Naive B cell (primary cell): Measurements from ENCODE around the gene ZSCAN2. TPM values are rescaled to one million over a fixed set of nuclear protein-coding genes. Genes with fewer than 3 reads are reported as not detected.
A peak's percentile ranks its signal among the peaks of the same experiment; 100 is the strongest.

Source experiments
- ATAC-seq, 2 donors: fragments of 150-1000 bp; cut with Tn5 transposase; 2 replicates each; pipeline ENCODE4 v1.10.0; 2021; ENCODE audit warnings: low read depth in 2 of 2, mild to moderate bottlenecking in 2 of 2, moderate library complexity in 2 of 2
- DNase-seq: peaks from one replicate; pipeline ENCODE4 v3.0.0; 2022
- H3K27ac Mint-ChIP-seq, 6 donors: one replicate each; pipeline ENCODE4 v1.8.0; 2020 to 2022; ENCODE audit warnings: mild to moderate bottlenecking in 6 of 6, mixed read lengths in 6 of 6, moderate library complexity in 5 of 6, inconsistent platforms in 2 of 6
- H3K27me3 Mint-ChIP-seq, 3 donors: one replicate each; pipeline ENCODE4 v1.8.0; 2021 to 2022; ENCODE audit warnings: mixed read lengths in 3 of 3, mild to moderate bottlenecking in 1 of 3
- H3K36me3 Mint-ChIP-seq, 2 donors: one replicate each; pipeline ENCODE4 v1.8.0; 2020 to 2022; ENCODE audit warnings: mixed read lengths in 2 of 2, inconsistent platforms in 1 of 2, mild to moderate bottlenecking in 1 of 2
- H3K4me1 Mint-ChIP-seq, 3 donors: one replicate each; pipeline ENCODE4 v1.8.0; 2020 to 2022; ENCODE audit warnings: mixed read lengths in 3 of 3, inconsistent platforms in 1 of 3, mild to moderate bottlenecking in 1 of 3, moderate library complexity in 1 of 3
- H3K4me3 Mint-ChIP-seq, 8 donors: one replicate each; pipeline ENCODE4 v1.8.0; 2020 to 2022; ENCODE audit warnings: mild to moderate bottlenecking in 8 of 8, mixed read lengths in 8 of 8, moderate library complexity in 8 of 8, inconsistent platforms in 2 of 8
- H3K9me3 Mint-ChIP-seq, 7 donors: one replicate each; pipeline ENCODE4 v1.8.0; 2020 to 2022; ENCODE audit warnings: mixed read lengths in 7 of 7, mild to moderate bottlenecking in 5 of 7, inconsistent platforms in 2 of 7, moderate library complexity in 1 of 7
- polyA plus RNA-seq, 6 donors: library from polyadenylated mRNA; unstranded; fragments of 300-500 nt; fragmentation: Illumina TruSeq; gene quantifications; one replicate each; pipeline ENCODE4 v1.2.3, GENCODE V29; 2021; ENCODE audit warnings: low read depth in 6 of 6

ZSCAN2 gene
- polyA plus RNA-seq, 6 donors from 2014 or later, result 7.6 to 14.8 (median 9.0) TPM

GRCh38 chr15:84604826-84605553 lies 4.2 kb downstream of the ZSCAN2 start:
- H3K27me3 Mint-ChIP-seq, result no peaks in the 10 kb centered on the region
- H3K36me3 Mint-ChIP-seq, result peaks cover 15 to 20% of the 10 kb centered on the region in 2 donors
- DNase-seq, result no peak
- no peak for ATAC-seq
- H3K4me1 Mint-ChIP-seq, result peaks cover 41 to 57% (median 49%) of the 10 kb centered on the region in 3 donors
- peak overlapping the region in 5 of 8 donors; percentile 7 to 70 (median 36) for H3K4me3 Mint-ChIP-seq
- peaks cover 0 to 2% (median 0%) of the 10 kb centered on the region in 7 donors for H3K9me3 Mint-ChIP-seq
- H3K27ac Mint-ChIP-seq, result peak overlapping the region in 5 of 6 donors; percentile 20 to 93 (median 69)

GRCh38 chr15:84605554-84605882 lies 4.7 kb downstream of the ZSCAN2 start:
- H3K4me3 Mint-ChIP-seq, result peak overlapping the region in 4 of 8 donors; percentile 30 to 70 (median 32)
- H3K9me3 Mint-ChIP-seq, result peaks cover 0 to 2% (median 0%) of the 10 kb centered on the region in 7 donors
- H3K36me3 Mint-ChIP-seq, result peaks cover 15 to 20% of the 10 kb centered on the region in 2 donors
- ATAC-seq (no peak), DNase-seq (no peak)
- no peaks in the 10 kb centered on the region for H3K27me3 Mint-ChIP-seq
- peaks cover 37 to 52% (median 44%) of the 10 kb centered on the region in 3 donors for H3K4me1 Mint-ChIP-seq
- H3K27ac Mint-ChIP-seq, result peak overlapping the region in 5 of 6 donors; percentile 20 to 93 (median 69)

GRCh38 chr15:84606653-84607120 lies 5.9 kb downstream of the ZSCAN2 start:
- H3K4me1 Mint-ChIP-seq, result peaks cover 33 to 45% (median 35%) of the 10 kb centered on the region in 3 donors
- DNase-seq (no peak), ATAC-seq (no peak)
- H3K4me3 Mint-ChIP-seq, result peak overlapping the region in 1 of 8 donors; percentile 19
- no peaks in the 10 kb centered on the region for H3K27me3 Mint-ChIP-seq
- H3K27ac Mint-ChIP-seq, result peak overlapping the region in 1 of 6 donors; percentile 29
- peaks cover 15 to 20% of the 10 kb centered on the region in 2 donors for H3K36me3 Mint-ChIP-seq
- H3K9me3 Mint-ChIP-seq, result no peaks in the 10 kb centered on the region

GRCh38 chr15:84608707-84609284 lies 8.0 kb downstream of the ZSCAN2 start:
- Mint-ChIP-seq H3K36me3 (peaks cover 15 to 23% of the 10 kb centered on the region in 2 donors), H3K27ac (no peak overlapping the region), H3K9me3 (no peaks in the 10 kb centered on the region), H3K27me3 (no peaks in the 10 kb centered on the region), H3K4me1 (peaks cover 29 to 39% (median 37%) of the 10 kb centered on the region in 3 donors), H3K4me3 (no peak overlapping the region)
- no peak for ATAC-seq
- no peak for DNase-seq

DNA sequence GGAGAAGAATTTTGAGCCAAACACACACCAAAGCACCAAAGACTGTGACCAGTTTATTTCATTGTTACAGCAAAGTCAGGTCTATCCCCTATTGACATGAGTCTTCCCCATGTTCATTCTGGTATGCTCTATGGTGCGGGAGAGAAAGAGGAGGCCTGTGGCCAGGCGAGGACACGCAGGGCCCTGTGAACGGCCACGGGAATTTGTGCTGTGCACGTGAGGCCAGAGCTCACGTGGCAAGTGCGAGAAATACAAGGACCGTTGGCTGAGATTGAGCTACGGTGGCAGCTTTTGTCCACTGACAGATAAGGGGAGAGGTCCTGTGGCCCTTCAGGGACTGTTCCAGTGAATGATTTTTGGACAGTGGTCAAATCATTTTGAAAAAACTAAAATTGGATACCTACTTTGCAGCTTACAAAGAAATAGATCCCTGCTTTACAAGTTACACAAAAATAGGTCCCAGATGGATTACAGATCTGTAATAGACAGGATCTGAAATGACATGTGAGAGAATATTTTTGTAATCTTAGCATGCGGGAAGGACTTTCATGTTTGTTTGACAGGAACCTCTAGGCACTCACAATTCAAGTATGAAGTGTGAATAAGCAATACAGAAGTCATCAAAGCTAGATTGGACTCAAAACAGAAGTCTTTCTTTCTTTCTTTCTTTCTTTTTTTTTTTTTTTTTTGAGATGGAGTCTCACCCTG lies 9.2 kb downstream of the ZSCAN2 start:
- Mint-ChIP-seq H3K4me1 (peaks cover 21 to 31% (median 29%) of the 10 kb centered on the region in 3 donors), H3K9me3 (no peaks in the 10 kb centered on the region), H3K36me3 (peaks cover 15 to 23% of the 10 kb centered on the region in 2 donors), H3K4me3 (no peak overlapping the region), H3K27me3 (no peaks in the 10 kb centered on the region), H3K27ac (no peak overlapping the region)
- no peak for DNase-seq
- ATAC-seq, result no peak

DNA sequence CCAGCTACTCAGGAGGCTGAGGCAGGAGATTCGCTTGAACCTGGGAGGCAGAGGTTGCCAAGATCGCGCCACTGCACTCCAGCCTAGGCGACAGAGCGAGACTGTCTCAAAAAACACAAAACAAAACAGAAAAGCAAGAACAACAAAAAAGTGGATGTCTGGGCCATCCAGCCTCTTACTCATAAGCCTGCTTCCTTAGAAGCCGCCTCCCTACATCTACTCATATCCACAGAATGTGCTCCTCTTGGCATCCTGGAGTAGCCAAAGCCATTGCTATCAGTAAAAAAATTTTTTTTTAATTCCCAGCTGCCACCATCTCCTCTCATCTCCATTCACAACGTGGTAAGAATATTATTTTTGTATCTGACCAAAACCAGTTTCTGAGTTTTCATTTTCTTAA lies 10.8 kb downstream of the ZSCAN2 start:
- H3K27ac Mint-ChIP-seq, result no peak overlapping the region
- H3K9me3 Mint-ChIP-seq, result no peaks in the 10 kb centered on the region
- peaks cover 15% of the 10 kb centered on the region in 2 donors for H3K36me3 Mint-ChIP-seq
- H3K4me3 Mint-ChIP-seq, result no peak overlapping the region
- peaks cover 18 to 28% (median 19%) of the 10 kb centered on the region in 3 donors for H3K4me1 Mint-ChIP-seq
- ATAC-seq (no peak), DNase-seq (no peak)
- H3K27me3 Mint-ChIP-seq, result no peaks in the 10 kb centered on the region

DNA sequence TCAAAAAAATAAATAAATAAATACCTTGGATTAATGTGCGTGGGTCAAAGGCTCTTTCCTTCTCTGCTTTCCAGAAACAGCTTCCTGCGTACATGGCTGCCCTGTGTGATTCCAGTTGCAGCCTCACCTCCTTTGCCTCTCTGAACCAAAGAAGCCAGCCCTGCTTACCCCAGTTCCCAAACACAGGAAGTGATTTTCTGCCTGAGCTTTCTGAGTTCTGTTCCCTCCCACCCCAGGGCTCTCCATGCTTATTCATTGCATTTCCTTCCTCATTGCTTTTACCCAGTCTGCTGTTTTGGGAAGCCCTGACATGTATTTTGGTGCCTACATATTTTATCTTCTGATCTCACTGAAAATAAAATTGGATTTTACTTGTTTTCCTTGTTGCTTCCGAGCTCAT lies 15.4 kb downstream of the ZSCAN2 start:
- no peaks in the 10 kb centered on the region for H3K27me3 Mint-ChIP-seq
- H3K4me1 Mint-ChIP-seq, result peaks cover 9 to 22% (median 13%) of the 10 kb centered on the region in 3 donors
- no peak overlapping the region for H3K4me3 Mint-ChIP-seq
- ATAC-seq (no peak), DNase-seq (no peak)
- peaks cover 4 to 16% (median 13%) of the 10 kb centered on the region in 7 donors for H3K9me3 Mint-ChIP-seq
- H3K27ac Mint-ChIP-seq, result peak overlapping the region in 1 of 6 donors; percentile 63
- peaks cover 15 to 18% of the 10 kb centered on the region in 2 donors for H3K36me3 Mint-ChIP-seq

- H3K27ac Mint-ChIP-seq, result no peak overlapping the region
- ATAC-seq, result no peak
- peaks cover 5 to 35% (median 25%) of the 10 kb centered on the region in 7 donors for H3K9me3 Mint-ChIP-seq
- H3K36me3 Mint-ChIP-seq, result peaks cover 28 to 39% of the 10 kb centered on the region in 2 donors
- H3K4me1 Mint-ChIP-seq, result peaks cover 6 to 10% (median 8%) of the 10 kb centered on the region in 3 donors
- no peak for DNase-seq
- no peaks in the 10 kb centered on the region for H3K27me3 Mint-ChIP-seq
- H3K4me3 Mint-ChIP-seq, result no peak overlapping the region
Measured at GRCh38 chr15:84620626-84621025, 19.8 kb downstream of the ZSCAN2 start.

- Mint-ChIP-seq H3K27ac (no peak overlapping the region), H3K4me3 (no peak overlapping the region), H3K27me3 (no peaks in the 10 kb centered on the region), H3K36me3 (peaks cover 29 to 39% of the 10 kb centered on the region in 2 donors), H3K4me1 (peaks cover under 1 to 6% (median 2%) of the 10 kb centered on the region in 3 donors), H3K9me3 (peaks cover 5 to 35% (median 25%) of the 10 kb centered on the region in 7 donors)
- ATAC-seq (no peak), DNase-seq (no peak)
Measured at GRCh38 chr15:84621358-84621979, 20.7 kb downstream of the ZSCAN2 start.

GRCh38 chr15:84624359-84624758 lies 23.6 kb downstream of the ZSCAN2 start:
- peaks cover 5 to 35% (median 25%) of the 10 kb centered on the region in 7 donors for H3K9me3 Mint-ChIP-seq
- no peak for ATAC-seq
- no peaks in the 10 kb centered on the region for H3K27me3 Mint-ChIP-seq
- H3K4me1 Mint-ChIP-seq, result no peaks in the 10 kb centered on the region
- H3K4me3 Mint-ChIP-seq, result peak overlapping the region in 1 of 8 donors; percentile 30
- no peak for DNase-seq
- H3K36me3 Mint-ChIP-seq, result peaks cover 29 to 39% of the 10 kb centered on the region in 2 donors
- peak overlapping the region in 1 of 6 donors; percentile 46 for H3K27ac Mint-ChIP-seq

GRCh38 chr15:84625123-84625522 lies 24.3 kb downstream of the ZSCAN2 start:
- Mint-ChIP-seq H3K36me3 (peaks cover 29 to 32% of the 10 kb centered on the region in 2 donors), H3K27me3 (no peaks in the 10 kb centered on the region), H3K4me1 (peaks cover 0 to 4% (median 0%) of the 10 kb centered on the region in 3 donors), H3K4me3 (no peak overlapping the region), H3K27ac (peak overlapping the region in 3 of 6 donors; percentile 46 to 64 (median 50)), H3K9me3 (peaks cover 5 to 30% (median 22%) of the 10 kb centered on the region in 7 donors)
- ATAC-seq, result no peak
- DNase-seq, result no peak

DNA sequence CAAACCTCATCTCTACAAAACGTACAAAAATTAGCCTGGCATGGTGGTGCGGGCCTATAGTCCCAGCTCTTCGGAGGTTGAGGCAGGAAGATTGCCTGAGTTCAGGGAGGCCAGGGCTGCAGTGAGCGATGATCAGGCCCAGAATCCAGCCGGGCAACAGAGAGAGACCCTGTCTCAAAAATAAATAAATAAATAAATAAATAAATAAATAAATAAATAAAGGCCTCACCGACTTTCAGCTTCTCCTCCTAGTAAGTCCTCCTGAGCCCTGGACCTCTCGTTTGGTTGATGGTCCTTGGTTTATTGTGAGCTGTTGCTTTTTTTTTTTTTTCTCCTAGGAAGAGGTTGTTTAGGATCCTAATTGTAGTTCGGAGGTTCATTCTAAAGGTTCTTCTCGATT lies 28.2 kb downstream of the ZSCAN2 start:
- DNase-seq (no peak), ATAC-seq (no peak)
- H3K4me3 Mint-ChIP-seq, result peak overlapping the region in 3 of 8 donors; percentile 59 to 75 (median 70)
- H3K27ac Mint-ChIP-seq, result peak overlapping the region in 1 of 6 donors; percentile 39
- H3K36me3 Mint-ChIP-seq, result peaks cover 8 to 9% of the 10 kb centered on the region in 2 donors
- H3K4me1 Mint-ChIP-seq, result peaks cover 19 to 24% (median 23%) of the 10 kb centered on the region in 3 donors
- peaks cover 0 to 6% (median 0%) of the 10 kb centered on the region in 7 donors for H3K9me3 Mint-ChIP-seq
- no peaks in the 10 kb centered on the region for H3K27me3 Mint-ChIP-seq
